Chondrocyte (in vitro differentiated cells): ENCODE results near the gene NR5A1. TPM values are rescaled to one million over a fixed set of nuclear protein-coding genes. Genes with fewer than 3 reads are reported as not detected.

Experiments
- DNase-seq: peaks from one replicate; pipeline ENCODE4 v3.0.0; 2021; ENCODE audit warnings: mixed read lengths, low spot score
- H3K27ac Mint-ChIP-seq: one replicate; pipeline ENCODE4 v1.8.0; 2021; ENCODE audit warnings: mild to moderate bottlenecking, moderate library complexity, mixed read lengths; ENCODE audit not compliant: unreplicated experiment
- H3K27me3 Mint-ChIP-seq: 2 replicates; pipeline ENCODE4 v1.8.0; 2021; ENCODE audit warnings: low read depth, mixed read lengths
- H3K36me3 Mint-ChIP-seq: 2 replicates; pipeline ENCODE4 v1.8.0; 2021; ENCODE audit warnings: low read depth, mixed read lengths
- H3K4me1 Mint-ChIP-seq: 2 replicates; pipeline ENCODE4 v1.8.0; 2021; ENCODE audit warnings: low read depth, mild to moderate bottlenecking, mixed read lengths
- H3K4me3 Mint-ChIP-seq: one replicate; pipeline ENCODE4 v1.8.0; 2021; ENCODE audit warnings: mild to moderate bottlenecking, moderate library complexity, mixed read lengths; ENCODE audit not compliant: unreplicated experiment
- H3K9me3 Mint-ChIP-seq: 2 replicates; pipeline ENCODE4 v1.8.0; 2021; ENCODE audit warnings: low read depth, mixed read lengths
- total RNA-seq: library from RNA; stranded (reverse); gene quantifications from 3 replicates; pipeline ENCODE4 v1.2.1, GENCODE V29; 2021
- TF ChIP-seq, protein P1 (sequence below): fragments of 200-600 bp; sonication (generic); IDR thresholded peaks from 2 replicates; pipeline ENCODE4 v1.5.0; 2021; ENCODE audit warnings: antibody characterized with exemption, mild to moderate bottlenecking, moderate library complexity

Gene NR5A1
- total RNA-seq, 1 donor from 2014 or later = not detected

- TF ChIP-seq, protein P1, sequence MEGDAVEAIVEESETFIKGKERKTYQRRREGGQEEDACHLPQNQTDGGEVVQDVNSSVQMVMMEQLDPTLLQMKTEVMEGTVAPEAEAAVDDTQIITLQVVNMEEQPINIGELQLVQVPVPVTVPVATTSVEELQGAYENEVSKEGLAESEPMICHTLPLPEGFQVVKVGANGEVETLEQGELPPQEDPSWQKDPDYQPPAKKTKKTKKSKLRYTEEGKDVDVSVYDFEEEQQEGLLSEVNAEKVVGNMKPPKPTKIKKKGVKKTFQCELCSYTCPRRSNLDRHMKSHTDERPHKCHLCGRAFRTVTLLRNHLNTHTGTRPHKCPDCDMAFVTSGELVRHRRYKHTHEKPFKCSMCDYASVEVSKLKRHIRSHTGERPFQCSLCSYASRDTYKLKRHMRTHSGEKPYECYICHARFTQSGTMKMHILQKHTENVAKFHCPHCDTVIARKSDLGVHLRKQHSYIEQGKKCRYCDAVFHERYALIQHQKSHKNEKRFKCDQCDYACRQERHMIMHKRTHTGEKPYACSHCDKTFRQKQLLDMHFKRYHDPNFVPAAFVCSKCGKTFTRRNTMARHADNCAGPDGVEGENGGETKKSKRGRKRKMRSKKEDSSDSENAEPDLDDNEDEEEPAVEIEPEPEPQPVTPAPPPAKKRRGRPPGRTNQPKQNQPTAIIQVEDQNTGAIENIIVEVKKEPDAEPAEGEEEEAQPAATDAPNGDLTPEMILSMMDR = no peak
- H3K4me1 Mint-ChIP-seq = no peaks in the 10 kb centered on the region
- no peak overlapping the region for H3K4me3 Mint-ChIP-seq
- DNase-seq = no peak
- H3K36me3 Mint-ChIP-seq = no peaks in the 10 kb centered on the region
- no peaks in the 10 kb centered on the region for H3K27me3 Mint-ChIP-seq
- no peaks in the 10 kb centered on the region for H3K9me3 Mint-ChIP-seq
- H3K27ac Mint-ChIP-seq = no peak overlapping the region
These were observed 28.6 kb upstream of the NR5A1 start for GRCh38 chr9:124535846-124536245.

GRCh38 chr9:124532897-124533296 is 25.7 kb upstream of the NR5A1 start:
- H3K27me3 Mint-ChIP-seq = no peaks in the 10 kb centered on the region

DNA sequence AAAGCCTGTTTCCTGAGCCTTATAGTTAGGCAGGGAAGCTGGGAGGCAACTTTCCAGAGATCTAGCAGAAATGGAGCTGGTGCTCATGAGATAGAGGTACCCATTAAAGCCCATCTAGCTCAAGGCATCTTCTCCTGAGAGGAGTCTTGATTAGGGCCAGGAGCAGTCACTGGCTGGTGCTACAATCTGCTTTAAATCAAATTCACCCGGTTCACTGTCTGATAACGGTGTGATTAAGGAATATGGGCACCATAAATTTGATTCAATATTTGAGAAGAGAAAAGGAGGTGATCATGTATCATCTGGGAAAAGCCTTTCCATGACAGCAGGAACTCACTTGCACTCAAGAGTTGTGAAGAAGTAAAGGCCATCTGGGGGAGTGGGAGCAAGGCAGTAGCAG is 23.9 kb upstream of the NR5A1 start:
- TF ChIP-seq, protein P1 = no peak
- no peak for DNase-seq
- no peak overlapping the region for H3K4me3 Mint-ChIP-seq
- H3K9me3 Mint-ChIP-seq = no peaks in the 10 kb centered on the region
- H3K36me3 Mint-ChIP-seq = peaks cover 2% of the 10 kb centered on the region
- H3K27me3 Mint-ChIP-seq = no peaks in the 10 kb centered on the region
- peaks cover 2% of the 10 kb centered on the region for H3K4me1 Mint-ChIP-seq
- H3K27ac Mint-ChIP-seq = no peak overlapping the region

More at GRCh38 chr9:124532897-124533296, 25.7 kb upstream of the NR5A1 start:
- no peak for DNase-seq
- Mint-ChIP-seq H3K36me3 (peaks cover 2% of the 10 kb centered on the region), H3K4me1 (no peaks in the 10 kb centered on the region), H3K27ac (no peak overlapping the region), H3K9me3 (no peaks in the 10 kb centered on the region), H3K4me3 (no peak overlapping the region)
- TF ChIP-seq, protein P1 = no peak

DNA sequence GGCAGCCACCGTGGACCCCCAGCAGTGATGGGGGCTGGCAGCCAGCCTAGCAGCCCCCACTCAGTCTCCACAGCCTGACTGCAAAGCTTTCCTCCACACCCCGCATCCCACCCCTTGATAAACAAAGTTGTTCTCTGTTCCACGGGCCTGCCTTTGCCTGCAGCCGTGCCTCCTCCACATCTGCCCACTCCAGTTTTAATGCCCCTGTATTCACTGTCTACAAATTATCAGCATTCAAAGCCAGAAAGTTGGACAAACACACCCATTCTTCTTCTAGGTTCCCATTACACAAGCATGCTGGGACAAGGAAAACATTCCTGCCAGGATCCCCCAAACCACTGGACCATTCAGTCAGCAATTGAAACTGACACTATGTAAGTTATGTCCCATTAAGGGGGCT is 23.0 kb upstream of the NR5A1 start:
- H3K36me3 Mint-ChIP-seq = peaks cover 2% of the 10 kb centered on the region
- H3K4me1 Mint-ChIP-seq = peaks cover 2% of the 10 kb centered on the region
- no peak overlapping the region for H3K4me3 Mint-ChIP-seq
- no peaks in the 10 kb centered on the region for H3K9me3 Mint-ChIP-seq
- TF ChIP-seq, protein P1 = no peak
- H3K27me3 Mint-ChIP-seq = no peaks in the 10 kb centered on the region
- DNase-seq = no peak
- H3K27ac Mint-ChIP-seq = no peak overlapping the region

DNA sequence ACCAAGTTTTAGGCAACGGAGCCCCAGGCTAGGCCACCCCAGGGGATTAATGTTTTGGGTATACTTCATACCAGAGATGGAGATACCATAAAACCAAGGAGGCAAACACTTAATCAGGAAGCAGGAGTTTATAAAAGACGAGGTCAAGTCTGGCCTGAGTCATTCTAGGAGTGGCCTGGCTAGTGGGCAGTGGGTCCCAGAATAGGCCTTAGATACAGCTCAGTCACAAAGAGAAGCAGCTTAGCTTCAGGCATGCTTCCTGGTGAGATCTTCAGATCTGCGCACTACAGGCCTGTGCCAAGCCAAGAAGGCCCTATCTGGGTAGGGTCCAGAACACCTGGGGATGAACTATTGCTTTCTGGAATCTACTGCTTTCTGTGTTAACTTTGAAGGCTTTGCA is 20.6 kb upstream of the NR5A1 start:
- Mint-ChIP-seq H3K9me3 (no peaks in the 10 kb centered on the region), H3K4me1 (peaks cover 2% of the 10 kb centered on the region), H3K27me3 (no peaks in the 10 kb centered on the region), H3K36me3 (peaks cover 2% of the 10 kb centered on the region), H3K27ac (no peak overlapping the region), H3K4me3 (no peak overlapping the region)
- no peak for DNase-seq
- TF ChIP-seq, protein P1 = no peak
